Testis (tissue), 2 donors: Measurements from ENCODE around the gene ZNF841.

Source experiments
- POLR2A ChIP-seq: fragments of 450-650 bp; IDR thresholded peaks from one replicate; pipeline ENCODE4 v1.6.1; 2017; ENCODE audit warnings: antibody characterized with exemption, mild to moderate bottlenecking, moderate library complexity
- TF ChIP-seq, protein P1 (sequence below), 3 experiments: fragments of 450-650 bp in 2 of 3; fragments of 200-600 bp in 1 of 3; sonication (generic) in 1 of 3; IDR thresholded peaks; one replicate each; pipeline ENCODE4 v1.5.1; 2016 to 2019; ENCODE audit warnings: antibody characterized with exemption in 3 of 3, mild to moderate bottlenecking in 2 of 3, moderate library complexity in 1 of 3

GRCh38 chr19:52110780-52111179, 15.2 kb upstream of the ZNF841 start:
- TF ChIP-seq, protein P1, sequence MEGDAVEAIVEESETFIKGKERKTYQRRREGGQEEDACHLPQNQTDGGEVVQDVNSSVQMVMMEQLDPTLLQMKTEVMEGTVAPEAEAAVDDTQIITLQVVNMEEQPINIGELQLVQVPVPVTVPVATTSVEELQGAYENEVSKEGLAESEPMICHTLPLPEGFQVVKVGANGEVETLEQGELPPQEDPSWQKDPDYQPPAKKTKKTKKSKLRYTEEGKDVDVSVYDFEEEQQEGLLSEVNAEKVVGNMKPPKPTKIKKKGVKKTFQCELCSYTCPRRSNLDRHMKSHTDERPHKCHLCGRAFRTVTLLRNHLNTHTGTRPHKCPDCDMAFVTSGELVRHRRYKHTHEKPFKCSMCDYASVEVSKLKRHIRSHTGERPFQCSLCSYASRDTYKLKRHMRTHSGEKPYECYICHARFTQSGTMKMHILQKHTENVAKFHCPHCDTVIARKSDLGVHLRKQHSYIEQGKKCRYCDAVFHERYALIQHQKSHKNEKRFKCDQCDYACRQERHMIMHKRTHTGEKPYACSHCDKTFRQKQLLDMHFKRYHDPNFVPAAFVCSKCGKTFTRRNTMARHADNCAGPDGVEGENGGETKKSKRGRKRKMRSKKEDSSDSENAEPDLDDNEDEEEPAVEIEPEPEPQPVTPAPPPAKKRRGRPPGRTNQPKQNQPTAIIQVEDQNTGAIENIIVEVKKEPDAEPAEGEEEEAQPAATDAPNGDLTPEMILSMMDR (IDR thresholded peaks at IDR 0.05) = no peak
- no peak for TF ChIP-seq POLR2A
